TTC549 (cell line): ENCODE measurements around the gene DLGAP1.

ENCODE experiments used
- FAIRE-seq: peaks from 2 replicates; lab custom pipeline; 2012; peaks lifted over from hg19 to GRCh38; lab: Jason Lieb, UNC

DLGAP1 gene

DNA sequence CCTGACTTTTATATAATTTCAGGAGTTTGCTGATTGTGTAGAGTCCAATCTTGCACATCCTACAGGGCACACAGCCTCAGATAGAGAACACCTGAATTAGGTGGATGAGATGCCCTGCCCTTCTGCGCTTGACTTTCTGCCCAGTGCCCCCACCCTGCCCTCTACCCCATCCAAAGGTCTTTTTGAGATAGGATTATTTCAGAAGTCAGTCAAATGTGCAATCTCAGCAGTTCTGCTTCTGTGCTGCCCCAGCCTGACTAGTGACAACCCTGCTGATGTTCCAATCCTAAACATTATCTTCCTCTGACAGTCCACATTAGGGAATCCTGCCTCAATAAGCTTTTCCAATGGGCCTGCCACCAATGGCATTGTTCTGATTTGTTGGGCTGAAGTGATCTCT is 593.6 kb downstream of the DLGAP1 start:
- FAIRE-seq, result no peak

DNA sequence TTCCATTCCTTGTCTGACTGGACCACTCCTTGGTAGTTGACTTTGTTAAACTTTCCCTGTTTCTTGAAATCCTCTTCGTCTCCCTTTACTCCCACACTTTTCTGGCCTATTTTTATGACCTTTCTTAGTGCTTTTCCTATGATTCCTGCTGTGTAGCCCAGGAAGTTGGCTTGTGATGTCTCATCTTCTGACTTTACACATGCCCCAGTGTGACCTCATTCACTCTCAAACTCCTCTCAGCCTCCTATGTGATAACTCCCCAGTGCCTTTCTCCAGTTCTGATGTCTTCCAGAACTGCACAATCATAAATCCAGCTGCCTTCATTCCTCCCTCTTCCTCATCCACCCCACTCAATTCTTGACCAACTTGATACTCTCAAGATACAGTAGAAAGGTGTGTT is 597.6 kb downstream of the DLGAP1 start:
- no peak for FAIRE-seq

DNA sequence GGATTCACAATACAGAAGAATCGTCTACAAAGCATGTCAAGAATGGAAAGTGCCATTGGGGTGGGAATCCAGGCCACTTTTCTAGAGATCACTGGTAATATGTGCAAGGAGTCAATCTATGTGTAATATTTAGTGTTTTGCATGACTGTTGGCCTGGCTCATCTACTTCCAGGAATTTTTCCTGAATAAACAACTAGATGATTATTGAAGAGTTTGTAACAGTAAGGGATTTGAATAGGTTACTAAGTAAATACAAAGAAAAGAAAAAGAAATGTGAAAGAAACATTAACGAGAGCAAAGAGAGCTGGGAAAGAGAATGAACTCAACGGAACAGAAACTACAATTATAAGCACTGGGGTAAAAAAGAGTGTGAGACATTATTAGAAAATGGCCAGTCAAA is 599.1 kb downstream of the DLGAP1 start:
- FAIRE-seq, result no peak

- no peak for FAIRE-seq
These were observed 602.8 kb downstream of the DLGAP1 start for GRCh38 chr18:3852321-3852720.

DNA sequence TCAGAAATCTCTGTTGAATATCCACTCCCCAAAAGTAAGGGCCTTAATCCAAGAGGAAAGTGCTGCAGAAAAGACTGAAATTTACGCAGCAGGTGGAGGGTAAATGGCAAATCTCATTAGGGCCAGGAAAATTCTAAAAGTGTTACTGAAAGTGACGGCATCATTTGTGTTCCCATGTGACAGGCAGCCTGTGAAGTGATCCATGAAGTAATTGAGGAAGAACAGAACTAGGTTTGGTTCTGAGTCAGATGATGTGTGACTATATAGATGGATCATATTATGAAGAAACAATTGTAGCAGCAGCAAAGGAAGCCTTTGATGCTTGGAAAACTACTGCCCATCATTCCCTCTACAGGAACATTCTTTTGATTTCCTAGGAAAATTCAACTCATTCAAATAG is 603.9 kb downstream of the DLGAP1 start:
- no peak for FAIRE-seq

GRCh38 chr18:3848316-3848715 is 606.8 kb downstream of the DLGAP1 start:
- no peak for FAIRE-seq

DNA sequence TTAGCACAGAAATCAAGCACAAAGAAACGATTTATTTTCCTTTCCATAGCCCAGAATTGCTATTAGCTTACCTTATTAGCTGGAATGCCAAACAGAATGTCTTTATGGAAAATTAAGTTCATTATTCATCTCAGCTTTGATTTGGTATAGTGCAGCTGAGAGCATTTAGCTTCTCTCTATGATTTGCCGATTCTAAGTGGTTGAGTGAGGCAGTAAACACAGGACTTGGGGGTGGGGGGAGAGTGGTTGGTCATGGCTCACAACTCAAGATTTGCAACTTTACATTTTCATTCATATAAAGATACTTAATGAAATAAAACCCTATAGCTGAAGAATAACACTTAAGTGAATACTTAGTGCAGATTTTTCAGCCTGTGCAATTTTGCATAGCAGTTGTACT is 609.9 kb downstream of the DLGAP1 start:
- FAIRE-seq, result no peak

GRCh38 chr18:3842844-3843243 is 612.3 kb downstream of the DLGAP1 start:
- FAIRE-seq, result no peak

DNA sequence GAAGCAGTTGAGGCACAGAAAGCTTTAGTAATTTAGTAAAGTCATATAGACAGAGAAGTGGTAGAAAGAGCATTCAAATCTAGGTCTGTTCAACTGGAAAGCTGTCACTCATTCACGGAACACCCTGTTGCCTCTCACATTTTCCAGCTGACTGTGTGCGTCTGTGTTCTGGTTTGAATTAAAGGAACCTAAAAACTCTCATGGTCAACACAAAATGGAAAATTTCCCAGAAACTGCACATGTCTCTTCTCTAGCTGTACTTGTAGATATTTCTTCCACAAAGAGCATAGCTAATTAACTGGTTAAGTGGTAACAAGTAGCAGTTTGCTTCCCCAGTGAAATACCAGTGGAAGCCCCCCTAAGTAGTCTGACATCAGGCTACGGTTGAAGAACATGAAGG is 614.3 kb downstream of the DLGAP1 start:
- FAIRE-seq, result no peak

DNA sequence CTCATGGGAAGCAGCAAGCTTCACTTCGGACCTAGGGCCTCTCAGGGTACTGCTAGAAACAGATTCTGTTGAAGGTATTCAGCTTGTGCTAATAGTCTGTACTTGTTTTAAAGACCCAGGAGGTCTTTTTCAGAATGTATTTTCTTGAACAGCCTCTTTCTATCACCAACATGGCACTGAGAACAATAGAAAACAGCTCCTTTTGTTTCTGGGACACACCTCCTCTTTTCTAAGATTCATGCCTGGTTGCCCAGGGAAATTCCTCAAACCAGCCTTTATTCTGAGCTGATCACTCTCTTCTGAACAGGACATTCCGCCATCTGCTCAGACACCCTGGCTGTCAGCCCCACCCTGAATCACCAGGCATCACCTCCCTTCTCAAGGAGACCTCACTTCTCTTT is 615.5 kb downstream of the DLGAP1 start:
- FAIRE-seq, result no peak

GRCh38 chr18:3836483-3837335 is 618.4 kb downstream of the DLGAP1 start:
- no peak for FAIRE-seq

DNA sequence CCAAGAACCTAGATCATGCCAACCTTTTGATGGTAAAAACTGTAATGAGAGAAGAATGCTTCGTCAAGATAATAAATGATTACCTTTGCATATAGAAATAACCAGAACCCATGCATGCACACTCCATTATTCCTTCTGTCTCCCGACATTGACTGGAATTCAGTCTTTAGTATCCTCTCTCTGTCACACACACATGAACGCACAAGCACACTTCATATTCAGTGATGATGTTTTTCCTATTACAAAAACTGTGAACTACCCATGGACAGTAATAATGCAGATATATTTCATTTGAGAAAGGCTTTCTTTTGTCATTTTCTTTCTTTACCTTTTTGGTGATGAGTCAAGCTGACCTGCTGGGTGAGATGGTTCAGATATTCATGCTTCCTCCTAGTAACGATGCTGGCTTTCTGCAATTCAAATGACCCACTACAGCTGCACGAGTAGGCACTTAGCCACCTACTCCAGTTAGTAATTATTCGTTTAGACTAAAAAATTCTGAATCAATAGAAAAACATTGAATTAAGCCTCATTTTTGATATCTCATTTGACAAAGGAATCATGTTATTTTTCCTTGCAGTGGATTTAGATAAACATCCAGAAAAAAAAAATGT is 623.0 kb downstream of the DLGAP1 start:
- FAIRE-seq, result no peak

DNA sequence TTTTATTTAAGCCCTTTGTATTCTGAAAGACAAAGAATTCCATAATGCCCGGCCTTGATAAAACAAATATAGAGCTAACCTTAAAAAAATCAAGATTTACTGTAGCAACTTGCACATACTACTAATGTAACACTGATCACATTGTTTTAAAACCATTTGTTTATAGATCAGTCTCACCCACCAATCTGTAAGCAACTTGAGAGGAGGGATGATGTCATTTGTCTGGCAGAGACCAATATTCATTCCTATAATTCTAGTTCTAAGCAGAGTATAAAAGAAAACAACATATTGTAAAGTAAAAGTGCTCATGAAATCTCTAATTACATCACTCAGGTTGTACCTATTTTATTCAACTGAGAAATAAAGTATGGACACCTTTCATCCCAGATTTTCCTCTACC is 624.5 kb downstream of the DLGAP1 start:
- FAIRE-seq, result no peak

DNA sequence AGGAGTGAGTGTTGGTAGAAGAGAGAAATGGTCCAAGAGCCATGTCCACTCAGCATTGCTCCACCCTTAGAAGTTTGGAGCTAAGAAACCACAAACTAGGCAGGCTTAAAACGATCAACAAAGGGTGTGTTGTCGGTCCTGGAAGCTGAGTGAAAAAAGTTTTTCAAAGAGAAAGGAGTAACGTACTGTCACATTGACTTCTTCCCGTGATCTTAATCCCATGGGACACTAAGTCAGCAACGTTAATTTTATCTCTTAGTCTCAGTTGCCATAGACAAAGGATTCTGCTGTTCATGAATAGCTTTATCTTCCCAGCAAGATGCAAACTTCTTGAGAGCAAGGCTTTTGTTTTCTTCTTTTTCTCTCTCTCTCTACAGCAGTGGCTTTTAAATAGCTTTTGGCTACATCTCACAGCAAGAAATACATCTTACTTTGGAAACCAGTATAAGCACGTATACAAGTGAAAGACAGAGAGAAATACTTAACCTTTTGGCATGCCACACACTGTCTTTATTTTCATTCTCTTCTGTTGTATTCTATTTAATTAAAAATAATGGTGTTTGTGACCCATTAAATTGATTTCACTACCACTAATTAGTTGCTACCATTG is 627.8 kb downstream of the DLGAP1 start:
- FAIRE-seq, result no peak

DNA sequence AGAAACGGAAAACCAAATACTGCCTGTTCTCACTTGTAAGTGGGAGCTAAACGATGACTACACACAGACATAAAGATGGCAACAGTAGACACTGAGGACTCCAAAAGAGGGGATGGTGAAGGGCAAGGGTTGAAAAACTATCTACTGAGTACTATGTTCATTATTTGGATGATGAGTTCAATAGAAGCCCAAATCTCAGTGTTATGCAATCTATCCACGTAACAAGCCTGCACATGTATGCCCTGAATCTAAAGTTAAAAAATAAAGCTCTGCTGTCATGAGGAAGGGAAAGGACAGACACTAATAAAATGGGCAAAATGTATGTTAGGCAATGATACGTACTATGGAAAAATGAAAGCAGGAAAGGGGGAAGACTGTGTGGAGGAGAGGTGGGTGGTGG is 629.1 kb downstream of the DLGAP1 start:
- no peak for FAIRE-seq

GRCh38 chr18:3824101-3824500 is 631.0 kb downstream of the DLGAP1 start:
- no peak for FAIRE-seq

GRCh38 chr18:3823073-3823472 is 632.0 kb downstream of the DLGAP1 start:
- FAIRE-seq, result no peak

DNA sequence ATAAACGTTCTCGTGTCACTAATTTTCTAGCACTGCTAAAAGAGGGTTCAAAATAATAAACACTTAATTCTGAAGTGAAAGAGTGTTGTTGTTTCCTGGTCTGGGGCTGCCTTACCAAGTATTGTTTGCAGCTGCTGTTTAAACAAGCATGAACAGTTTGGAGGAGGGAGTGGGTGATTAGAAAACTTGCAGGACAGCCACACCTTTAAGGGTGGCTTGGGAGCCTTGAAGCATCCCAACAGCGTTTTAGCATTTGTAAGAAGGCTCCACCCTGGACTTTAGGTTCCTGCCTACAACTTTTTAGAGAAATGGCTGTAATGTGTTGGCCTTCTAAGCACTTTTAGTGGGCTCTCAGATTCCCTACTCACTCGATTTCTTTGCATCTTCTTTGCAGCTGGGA is 633.6 kb downstream of the DLGAP1 start:
- FAIRE-seq, result no peak

DNA sequence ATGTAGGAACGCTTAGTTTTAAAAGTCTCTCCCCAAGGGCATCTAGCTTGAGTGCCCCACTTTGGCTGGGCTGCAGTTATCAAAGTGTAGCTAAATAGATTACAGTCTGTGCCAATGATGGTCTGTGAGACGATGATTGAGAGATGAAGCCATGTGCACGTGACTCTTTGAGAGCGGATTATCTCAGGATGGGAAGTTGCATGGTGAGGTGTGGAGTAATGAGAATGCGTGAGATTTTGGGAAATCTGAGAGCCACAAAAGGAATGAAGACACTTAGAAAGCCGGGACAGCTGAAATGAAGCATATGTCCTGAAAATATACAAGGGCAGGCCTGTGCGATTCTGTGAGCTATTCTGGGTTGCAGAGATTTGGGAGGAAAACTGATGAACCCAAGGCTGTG is 635.1 kb downstream of the DLGAP1 start:
- no peak for FAIRE-seq

GRCh38 chr18:3816610-3817363 is 638.3 kb downstream of the DLGAP1 start:
- FAIRE-seq, result no peak

DNA sequence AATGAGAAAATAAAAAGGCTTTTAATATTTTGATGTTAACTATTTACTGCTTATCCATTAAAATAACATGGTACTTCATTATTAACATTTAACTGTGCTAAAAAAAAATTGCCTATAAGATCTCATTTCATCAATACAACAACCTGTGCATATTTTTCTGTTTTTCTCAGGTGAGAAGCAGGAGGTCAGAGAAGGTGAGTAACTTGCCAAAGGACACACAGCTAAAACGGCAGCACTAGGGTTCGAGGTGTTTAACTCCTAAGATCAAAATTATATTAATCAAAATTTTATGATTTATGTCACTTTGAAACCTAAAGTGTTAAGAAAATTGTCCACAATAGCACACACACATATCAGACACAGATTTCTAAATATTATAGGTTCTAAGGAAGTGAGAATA is 639.1 kb downstream of the DLGAP1 start:
- no peak for FAIRE-seq

- no peak for FAIRE-seq
These were observed 640.3 kb downstream of the DLGAP1 start for GRCh38 chr18:3814816-3815215.

- no peak for FAIRE-seq
These were observed 644.8 kb downstream of the DLGAP1 start for GRCh38 chr18:3810296-3810695.
